Activated CD8-positive, alpha-beta memory T cell treated with anti-CD3 and anti-CD28 coated beads, Interleukin-2, amount 50 U/mL, for 4 hours (primary cell): ENCODE results near the gene OR8G1.
"Not testable (repeated sequence)": the region's sequence is repeated elsewhere in the genome, so short reads cannot be mapped to it uniquely, and the experiment has no call there.

Experiments used
- DNase-seq: peaks from one replicate; pipeline ENCODE4 v3.0.0-alpha.2; 2020

The OR8G1 gene

GRCh38 chr11:124249869-124250268 is 9.0 kb downstream of the OR8G1 start:
- not testable (repeated sequence) for DNase-seq

- no peak for DNase-seq
These were observed 15.2 kb downstream of the OR8G1 start, which contains the start of gene OR8G5 for GRCh38 chr11:124256076-124256475. TSS of gene OR8G5 (plus strand) at chr11:124256376. CDS start at chr11:124264932, 8,556 bp downstream.

- not testable (repeated sequence) for DNase-seq
These were observed 24.1 kb downstream of the OR8G1 start for GRCh38 chr11:124265041-124265440.

- not testable (repeated sequence) for DNase-seq
These were observed 30.0 kb downstream of the OR8G1 start for GRCh38 chr11:124270886-124271285.

GRCh38 chr11:124274000-124274399 is 33.1 kb downstream of the OR8G1 start:
- no peak for DNase-seq

GRCh38 chr11:124276081-124276480 is 35.2 kb downstream of the OR8G1 start:
- no peak for DNase-seq

GRCh38 chr11:124277207-124277606 is 36.3 kb downstream of the OR8G1 start:
- DNase-seq = no peak

GRCh38 chr11:124277804-124278203 is 36.9 kb downstream of the OR8G1 start:
- DNase-seq = no peak

- DNase-seq = no peak
These were observed 37.4 kb downstream of the OR8G1 start for GRCh38 chr11:124278261-124278660.

GRCh38 chr11:124285610-124286344 is 44.9 kb downstream of the OR8G1 start:
- no peak for DNase-seq

- DNase-seq = no peak
These were observed 53.8 kb downstream of the OR8G1 start for GRCh38 chr11:124294687-124295086.

GRCh38 chr11:124296016-124296415 is 55.1 kb downstream of the OR8G1 start:
- no peak for DNase-seq

GRCh38 chr11:124297921-124298320 is 57.0 kb downstream of the OR8G1 start:
- DNase-seq = no peak

GRCh38 chr11:124301548-124301947 is 60.7 kb downstream of the OR8G1 start:
- DNase-seq = no peak

- no peak for DNase-seq
These were observed 61.6 kb downstream of the OR8G1 start for GRCh38 chr11:124302347-124303125.
